ENCODE data around the gene VSTM5. TPM values are rescaled to one million over a fixed set of nuclear protein-coding genes. Genes with fewer than 3 reads are reported as not detected.
A peak's percentile ranks its signal among the peaks of the same experiment; 100 is the strongest.

VSTM5 gene
- total RNA-seq, 1 donor from 2014 or later, result not detected

DNA sequence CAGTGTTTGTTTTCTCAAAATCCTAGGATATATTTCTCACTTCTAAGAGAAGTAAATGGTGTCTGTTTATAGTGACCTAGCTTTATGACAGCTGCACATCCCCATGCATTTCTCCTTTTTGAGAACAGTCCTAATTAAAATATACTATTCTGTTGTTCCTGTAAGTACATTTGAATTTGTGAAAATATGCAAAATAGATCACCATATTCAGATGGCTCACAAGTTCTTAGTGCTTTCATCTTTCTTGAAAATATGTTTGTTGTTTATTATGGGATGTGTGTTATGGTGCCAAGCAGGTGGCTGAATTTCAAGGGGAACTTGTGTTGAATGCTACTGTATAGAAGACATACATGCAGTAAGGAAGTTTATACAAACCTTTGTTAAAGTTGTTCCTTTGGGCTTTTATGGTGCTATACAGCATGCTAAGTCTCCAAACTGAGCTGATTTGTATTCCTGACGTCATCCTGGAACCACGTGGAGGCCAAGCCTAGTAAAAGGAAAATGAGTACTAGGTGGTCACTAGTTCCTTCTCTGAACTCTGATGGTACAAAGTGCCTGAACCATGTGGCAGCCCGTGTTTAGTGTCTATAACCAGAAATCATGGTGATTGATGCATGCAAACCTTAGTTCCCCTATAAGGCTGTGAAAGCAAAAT, 7.8 kb upstream of the VSTM5 start:
- intact Hi-C loops (cut with DNase I), result no loop called here
- no peak overlapping the region for H3K4me3 ChIP-seq
- TF ChIP-seq CTCF (IDR thresholded peaks at IDR 0.05) (no peak), POLR2A (IDR thresholded peaks at IDR 0.05) (no peak), POLR2AphosphoS5 (IDR thresholded peaks at IDR 0.05; ENCODE audit: insufficient read depth in 1 of 2, low read depth in 1 of 2) (no peak)
- no peak overlapping the region for H3K27ac ChIP-seq
- no peaks in the 10 kb centered on the region for H3K9me3 ChIP-seq
- H3K4me1 ChIP-seq, result no peaks in the 10 kb centered on the region
- no peak for DNase-seq (ENCODE audit: extremely low spot score in 2 of 2)
- no peaks in the 10 kb centered on the region for H3K36me3 ChIP-seq
- H3K27me3 ChIP-seq, result no peaks in the 10 kb centered on the region

DNA sequence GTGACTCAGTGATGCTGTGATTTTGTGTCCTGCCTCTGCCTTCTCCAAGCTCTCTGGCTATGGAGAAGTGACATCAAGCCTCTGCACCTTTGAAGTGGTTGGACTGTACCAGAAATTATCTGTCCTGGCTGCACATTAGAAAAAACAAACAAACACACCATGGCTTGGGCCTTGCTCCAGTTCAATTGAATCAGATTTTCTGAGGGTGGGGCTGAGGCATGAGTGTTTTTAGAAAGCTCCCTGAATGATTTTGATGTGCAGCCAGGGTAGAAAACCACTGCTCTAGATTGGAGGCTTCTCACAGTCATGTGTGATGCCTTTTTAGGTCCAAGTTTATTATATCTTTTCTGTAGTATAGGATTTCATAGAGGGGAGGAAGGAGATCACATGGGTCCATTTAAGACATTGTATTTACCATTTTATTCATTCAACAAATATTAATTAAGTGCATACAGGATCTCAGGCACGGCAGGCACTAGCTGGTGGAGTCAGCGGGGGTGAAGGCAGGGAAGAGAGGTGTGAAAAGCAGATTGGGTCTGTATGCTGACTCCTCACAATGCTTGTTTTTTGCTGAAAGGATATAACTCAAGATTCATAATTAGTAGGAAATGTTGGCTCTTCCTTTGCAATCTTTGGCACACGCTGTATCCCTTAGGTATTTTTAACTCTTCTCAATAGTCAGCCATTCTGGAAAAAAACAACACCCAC, 7.1 kb upstream of the VSTM5 start:
- H3K36me3 ChIP-seq, result no peaks in the 10 kb centered on the region
- DNase-seq (ENCODE audit: extremely low spot score in 2 of 2), result no peak
- intact Hi-C loops (cut with DNase I), result no loop called here
- no peaks in the 10 kb centered on the region for H3K9me3 ChIP-seq
- H3K27me3 ChIP-seq, result no peaks in the 10 kb centered on the region
- no peaks in the 10 kb centered on the region for H3K4me1 ChIP-seq
- TF ChIP-seq POLR2A (IDR thresholded peaks at IDR 0.05) (no peak), CTCF (IDR thresholded peaks at IDR 0.05) (no peak), POLR2AphosphoS5 (IDR thresholded peaks at IDR 0.05; ENCODE audit: insufficient read depth in 1 of 2, low read depth in 1 of 2) (no peak)
- H3K27ac ChIP-seq, result no peak overlapping the region
- no peak overlapping the region for H3K4me3 ChIP-seq

DNA sequence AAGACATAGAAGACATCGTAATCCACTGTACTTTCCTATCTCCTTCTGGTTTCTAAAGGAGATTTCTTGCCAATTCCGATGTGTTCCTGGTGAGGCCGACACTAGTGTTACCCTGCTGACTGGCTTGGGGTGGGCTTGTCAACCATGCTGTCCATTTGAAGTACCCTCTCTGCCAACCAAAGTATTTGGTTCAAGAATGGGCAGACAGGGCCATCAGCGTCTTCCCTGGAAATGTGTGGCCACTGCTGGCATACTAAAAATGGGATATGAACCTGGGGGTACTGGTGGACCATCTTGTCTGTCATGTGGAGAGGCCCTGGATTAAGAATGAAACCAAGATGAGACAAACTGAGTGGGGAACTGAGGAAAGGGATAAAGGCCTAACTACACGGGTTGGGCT, 1.8 kb upstream of the VSTM5 start:
- peaks cover 14% of the 10 kb centered on the region for H3K4me1 ChIP-seq
- H3K4me3 ChIP-seq, result no peak overlapping the region
- intact Hi-C loops (cut with DNase I), result no loop called here
- H3K27me3 ChIP-seq, result no peaks in the 10 kb centered on the region
- H3K9me3 ChIP-seq, result no peaks in the 10 kb centered on the region
- H3K27ac ChIP-seq, result no peak overlapping the region
- no peaks in the 10 kb centered on the region for H3K36me3 ChIP-seq
- DNase-seq (ENCODE audit: extremely low spot score in 2 of 2), result peak; percentile 72 to 84
- TF ChIP-seq CTCF (IDR thresholded peaks at IDR 0.05) (no peak), POLR2A (IDR thresholded peaks at IDR 0.05) (no peak), POLR2AphosphoS5 (IDR thresholded peaks at IDR 0.05; ENCODE audit: insufficient read depth in 1 of 2, low read depth in 1 of 2) (no peak)

DNA sequence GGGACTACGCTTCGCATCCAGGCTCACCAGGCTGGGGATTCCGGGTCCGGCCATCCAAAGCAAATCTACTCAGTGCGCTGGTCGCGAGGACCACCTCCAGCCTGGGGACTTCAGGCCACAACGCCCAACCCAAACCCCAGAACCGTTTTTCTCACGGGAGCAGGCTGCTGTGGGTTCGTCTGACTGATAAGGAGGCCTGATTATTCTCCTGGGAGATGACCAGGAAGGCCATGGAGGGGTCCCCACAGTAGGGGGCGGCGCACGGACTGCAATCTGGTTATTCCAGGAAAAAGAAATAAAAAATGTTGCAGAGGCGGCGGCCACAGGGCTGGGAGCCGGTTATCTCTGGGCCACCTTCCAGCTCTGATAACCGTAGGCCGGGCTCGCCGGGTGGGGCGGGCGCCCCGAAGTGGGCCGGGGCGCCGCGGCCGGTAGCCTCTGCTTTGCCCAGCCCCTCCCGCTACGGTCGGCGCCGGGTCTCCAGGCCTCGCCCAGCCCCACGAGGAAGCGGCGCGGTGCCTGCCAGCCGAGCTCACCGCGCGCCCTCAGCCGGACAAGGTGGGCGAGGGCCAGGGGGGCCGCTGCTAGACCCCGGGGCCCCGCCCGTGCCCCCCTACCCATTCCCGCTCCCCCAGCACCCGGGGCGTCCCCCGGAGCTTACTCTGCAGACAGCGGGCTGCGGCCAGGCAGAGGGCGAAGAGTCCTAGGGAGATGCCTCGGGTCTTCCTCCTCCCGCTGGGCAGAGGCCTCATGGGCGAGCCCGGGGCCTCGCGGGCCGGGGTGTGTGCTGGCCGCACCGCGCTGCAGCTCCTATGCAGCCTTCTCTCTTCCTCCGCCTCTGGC, 446 bp downstream of the VSTM5 start:
- intact Hi-C loops (cut with DNase I), result no loop called here
- Histone ChIP-seq H3K27me3 (no peaks in the 10 kb centered on the region), H3K4me3 (peak overlapping the region; percentile 57), H3K27ac (peak overlapping the region; percentile 33), H3K4me1 (peaks cover 14% of the 10 kb centered on the region), H3K9me3 (no peaks in the 10 kb centered on the region), H3K36me3 (no peaks in the 10 kb centered on the region)
- TF ChIP-seq POLR2A (IDR thresholded peaks at IDR 0.05) (no peak), POLR2AphosphoS5 (IDR thresholded peaks at IDR 0.05; ENCODE audit: insufficient read depth in 1 of 2, low read depth in 1 of 2) (no peak), CTCF (IDR thresholded peaks at IDR 0.05) (no peak)
- DNase-seq (ENCODE audit: extremely low spot score in 2 of 2), result peak in 1 of 2 donors; percentile 74

Data from vagina (tissue), 2 donors.